Colonic mucosa (tissue), 4 donors: ENCODE results near the gene CDK6. TPM values are rescaled to one million over a fixed set of nuclear protein-coding genes. Genes with fewer than 3 reads are reported as not detected.

ENCODE experiments used
- DNase-seq: peaks from one replicate; pipeline ENCODE4 v3.0.0-alpha.2; 2020
- H3K27ac ChIP-seq: fragments of 200-600 bp; one replicate; pipeline ENCODE4 v1.8.0; 2021
- H3K27me3 ChIP-seq: fragments of 200-600 bp; one replicate; pipeline ENCODE4 v1.8.0; 2021
- H3K36me3 ChIP-seq: fragments of 200-600 bp; one replicate; pipeline ENCODE4 v1.8.0; 2021
- H3K4me1 ChIP-seq: fragments of 200-600 bp; one replicate; pipeline ENCODE4 v1.8.0; 2021; ENCODE audit warnings: mild to moderate bottlenecking
- H3K4me3 ChIP-seq: fragments of 200-600 bp; one replicate; pipeline ENCODE4 v1.8.0; 2021
- H3K9ac ChIP-seq, 2 donors: one replicate each; pipeline ENCODE4 v1.7.0; 2013; ENCODE audit warnings: control low read depth in 2 of 2, low read depth in 2 of 2, low read length in 2 of 2
- H3K9me3 ChIP-seq: fragments of 200-600 bp; one replicate; pipeline ENCODE4 v1.8.0; 2021
- intact Hi-C: fragments of 100-400 bp; cut with DNase I; formaldehyde crosslinking; loops from one replicate; pipeline ENCODE4 v1.14.1; 2022
- total RNA-seq, 2 donors: library from RNA; stranded (reverse); fragmentation: NEBNext Ultra II Directional in 1 of 2; extraction: Animal tissue kit (Norgen Biotek cat#: 25700) in 1 of 2; gene quantifications; one replicate each; pipeline ENCODE4 v1.2.1, GENCODE V29; 2021
- TF ChIP-seq, protein P1 (sequence below): fragments of 200-600 bp; IDR thresholded peaks from one replicate; pipeline ENCODE4 v1.8.0; 2022; ENCODE audit warnings: antibody characterized with exemption, mild to moderate bottlenecking
- donor health status: healthy.
- donor health status: DM: no; HTN: no; CAD: no.
- donor health status: DM: no; HTN: no; CAD: no.

CDK6 gene
- total RNA-seq, 2 donors from 2014 or later, result 37.1 to 55.4 TPM

DNA sequence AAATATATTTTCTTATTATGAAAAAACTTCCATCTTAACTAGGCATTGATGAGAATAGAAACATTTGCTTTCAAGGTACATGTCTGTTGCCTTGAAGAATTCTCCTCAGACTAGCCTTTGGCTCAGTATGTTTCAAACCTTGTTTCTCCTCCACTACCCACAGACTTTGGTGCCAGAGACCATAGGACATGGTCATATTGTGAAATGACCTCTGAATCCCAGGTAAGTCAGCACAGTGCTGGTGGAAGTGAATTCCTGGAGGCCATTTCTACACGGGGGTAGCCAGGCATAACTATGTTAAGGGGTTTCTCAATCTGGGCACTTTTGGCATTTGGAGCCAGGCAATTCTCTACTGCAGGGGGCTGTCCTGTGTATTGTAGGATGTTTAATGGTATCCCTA is 133.8 kb downstream of the CDK6 start:
- Histone ChIP-seq H3K36me3 (no peaks in the 10 kb centered on the region), H3K27ac (no peak overlapping the region), H3K4me1 (peaks cover 3% of the 10 kb centered on the region), H3K27me3 (no peaks in the 10 kb centered on the region), H3K4me3 (no peak overlapping the region), H3K9ac (no peak overlapping the region), H3K9me3 (no peaks in the 10 kb centered on the region)
- DNase-seq, result no peak
- intact Hi-C loops, result no loop called here
- TF ChIP-seq, protein P1, sequence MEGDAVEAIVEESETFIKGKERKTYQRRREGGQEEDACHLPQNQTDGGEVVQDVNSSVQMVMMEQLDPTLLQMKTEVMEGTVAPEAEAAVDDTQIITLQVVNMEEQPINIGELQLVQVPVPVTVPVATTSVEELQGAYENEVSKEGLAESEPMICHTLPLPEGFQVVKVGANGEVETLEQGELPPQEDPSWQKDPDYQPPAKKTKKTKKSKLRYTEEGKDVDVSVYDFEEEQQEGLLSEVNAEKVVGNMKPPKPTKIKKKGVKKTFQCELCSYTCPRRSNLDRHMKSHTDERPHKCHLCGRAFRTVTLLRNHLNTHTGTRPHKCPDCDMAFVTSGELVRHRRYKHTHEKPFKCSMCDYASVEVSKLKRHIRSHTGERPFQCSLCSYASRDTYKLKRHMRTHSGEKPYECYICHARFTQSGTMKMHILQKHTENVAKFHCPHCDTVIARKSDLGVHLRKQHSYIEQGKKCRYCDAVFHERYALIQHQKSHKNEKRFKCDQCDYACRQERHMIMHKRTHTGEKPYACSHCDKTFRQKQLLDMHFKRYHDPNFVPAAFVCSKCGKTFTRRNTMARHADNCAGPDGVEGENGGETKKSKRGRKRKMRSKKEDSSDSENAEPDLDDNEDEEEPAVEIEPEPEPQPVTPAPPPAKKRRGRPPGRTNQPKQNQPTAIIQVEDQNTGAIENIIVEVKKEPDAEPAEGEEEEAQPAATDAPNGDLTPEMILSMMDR, result no peak

DNA sequence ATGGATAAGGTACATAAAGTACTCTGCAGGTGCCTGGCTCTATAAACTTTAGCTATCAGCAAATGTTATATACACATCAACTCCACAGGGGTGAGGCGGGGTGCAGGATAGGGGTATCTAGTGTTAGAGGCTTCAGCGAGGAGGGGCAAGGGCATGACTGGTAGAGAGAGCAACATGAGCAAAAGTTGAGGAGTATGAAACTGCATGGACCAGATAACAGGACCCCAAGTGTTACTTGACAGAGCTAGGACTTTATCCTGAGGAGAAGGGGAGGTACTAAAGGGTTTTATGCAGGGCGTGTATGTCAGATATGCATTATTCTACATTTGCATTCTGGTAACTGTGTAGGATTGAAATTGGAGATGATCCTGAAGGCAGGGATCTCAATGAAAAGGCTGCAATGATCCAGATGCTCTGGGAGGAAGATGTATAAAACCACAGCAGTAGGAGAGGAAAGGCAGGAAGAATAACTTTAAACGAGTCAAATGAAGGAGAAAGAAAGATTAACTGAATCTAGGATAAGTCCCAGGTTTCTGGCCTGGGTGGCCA is 136.3 kb downstream of the CDK6 start:
- Histone ChIP-seq H3K4me1 (peaks cover 5% of the 10 kb centered on the region), H3K36me3 (no peaks in the 10 kb centered on the region), H3K27ac (no peak overlapping the region), H3K9me3 (no peaks in the 10 kb centered on the region), H3K27me3 (no peaks in the 10 kb centered on the region), H3K9ac (no peak overlapping the region), H3K4me3 (no peak overlapping the region)
- intact Hi-C loops, result loop anchor here (5.0 kb wide), 1 partner anchor 78 kb away; no protein-coding TSS in a partner anchor
- TF ChIP-seq, protein P1, result no peak
- DNase-seq, result no peak

DNA sequence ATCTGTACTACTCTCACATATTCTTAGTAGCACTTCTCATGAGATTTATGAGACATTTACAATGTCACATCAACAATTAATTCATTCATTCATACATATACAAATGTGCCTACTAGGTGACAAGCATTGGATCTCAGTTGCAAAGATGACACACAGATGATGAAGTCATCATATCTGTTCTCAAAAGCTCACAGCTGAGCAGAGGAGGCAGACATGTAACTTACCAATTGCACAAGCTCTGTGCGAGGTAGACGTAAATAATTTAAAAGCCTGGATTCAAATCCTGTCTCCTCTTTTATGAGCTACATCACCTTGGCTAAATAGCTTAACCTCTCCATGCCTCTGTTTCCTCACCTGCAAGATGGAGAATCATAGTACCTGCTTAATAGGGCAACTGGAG is 136.8 kb downstream of the CDK6 start:
- H3K9ac ChIP-seq, result no peak overlapping the region
- intact Hi-C loops, result loop anchor here (5.0 kb wide), 1 partner anchor 77 kb away; no protein-coding TSS in a partner anchor
- no peaks in the 10 kb centered on the region for H3K36me3 ChIP-seq
- TF ChIP-seq, protein P1, result no peak
- H3K27me3 ChIP-seq, result no peaks in the 10 kb centered on the region
- H3K9me3 ChIP-seq, result no peaks in the 10 kb centered on the region
- H3K27ac ChIP-seq, result no peak overlapping the region
- peaks cover 5% of the 10 kb centered on the region for H3K4me1 ChIP-seq
- H3K4me3 ChIP-seq, result no peak overlapping the region
- no peak for DNase-seq

DNA sequence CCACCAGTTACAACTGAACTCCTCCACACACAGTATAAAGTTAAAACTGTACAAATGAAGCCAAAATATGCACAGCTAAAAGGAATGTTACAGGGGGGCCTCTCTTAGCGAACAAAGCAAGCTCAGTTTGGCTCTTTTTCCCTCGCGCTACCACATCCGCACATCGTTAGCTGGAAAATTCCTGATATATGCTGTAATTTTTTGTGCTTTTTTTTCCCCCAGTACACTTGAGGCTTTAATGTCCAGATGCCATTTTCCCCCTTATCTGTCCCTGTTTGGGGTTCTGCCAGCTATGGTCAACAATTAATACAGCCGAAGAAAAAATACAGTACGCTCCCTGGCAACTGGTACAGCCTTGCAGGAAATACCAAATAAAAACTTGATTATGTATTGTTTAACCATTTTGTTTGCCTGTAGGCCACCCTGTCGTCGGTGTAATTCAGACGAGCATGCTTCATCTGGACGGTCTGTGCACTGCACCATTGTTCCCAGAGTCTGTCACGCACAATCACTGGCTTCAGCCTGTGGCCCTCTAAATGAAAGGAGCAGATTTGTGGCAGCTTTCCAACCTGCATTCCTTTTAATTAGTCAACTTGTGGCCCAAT is 138.0 kb downstream of the CDK6 start:
- Histone ChIP-seq H3K9me3 (no peaks in the 10 kb centered on the region), H3K36me3 (no peaks in the 10 kb centered on the region), H3K9ac (peak overlapping the region in 1 of 2 donors; percentile 48), H3K4me3 (no peak overlapping the region), H3K27ac (peak overlapping the region; percentile 34), H3K27me3 (no peaks in the 10 kb centered on the region), H3K4me1 (peaks cover 10% of the 10 kb centered on the region)
- TF ChIP-seq, protein P1, result no peak
- intact Hi-C loops, result loop anchor here (5.0 kb wide), 1 partner anchor 76 kb away; no protein-coding TSS in a partner anchor
- peak; percentile 56 for DNase-seq

DNA sequence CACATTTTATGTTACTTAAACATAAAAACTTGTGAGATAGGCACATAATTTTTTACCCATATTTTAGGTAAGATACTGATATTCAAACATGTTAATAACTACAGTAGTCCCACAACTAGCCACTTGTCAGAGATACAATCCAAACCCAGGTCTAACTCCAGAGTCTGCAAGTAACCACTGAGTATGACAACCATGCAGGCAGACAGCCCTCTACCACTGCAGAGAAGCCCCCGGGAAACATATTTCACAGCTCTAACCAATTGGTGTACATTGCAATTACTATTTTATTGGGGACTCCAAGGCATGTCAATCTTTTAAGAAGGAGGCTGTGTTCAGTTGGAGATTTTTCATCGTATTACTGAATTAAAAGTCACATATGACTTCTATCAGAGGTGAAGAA is 139.0 kb downstream of the CDK6 start:
- intact Hi-C loops, result loop anchor here (5.0 kb wide), 1 partner anchor 75 kb away; no protein-coding TSS in a partner anchor
- H3K4me1 ChIP-seq, result peaks cover 10% of the 10 kb centered on the region
- no peaks in the 10 kb centered on the region for H3K27me3 ChIP-seq
- H3K27ac ChIP-seq, result no peak overlapping the region
- TF ChIP-seq, protein P1, result no peak
- H3K36me3 ChIP-seq, result no peaks in the 10 kb centered on the region
- no peaks in the 10 kb centered on the region for H3K9me3 ChIP-seq
- DNase-seq, result no peak
- H3K9ac ChIP-seq, result no peak overlapping the region
- H3K4me3 ChIP-seq, result no peak overlapping the region
